Measurements from ENCODE around the gene RHOBTB1.

DNA sequence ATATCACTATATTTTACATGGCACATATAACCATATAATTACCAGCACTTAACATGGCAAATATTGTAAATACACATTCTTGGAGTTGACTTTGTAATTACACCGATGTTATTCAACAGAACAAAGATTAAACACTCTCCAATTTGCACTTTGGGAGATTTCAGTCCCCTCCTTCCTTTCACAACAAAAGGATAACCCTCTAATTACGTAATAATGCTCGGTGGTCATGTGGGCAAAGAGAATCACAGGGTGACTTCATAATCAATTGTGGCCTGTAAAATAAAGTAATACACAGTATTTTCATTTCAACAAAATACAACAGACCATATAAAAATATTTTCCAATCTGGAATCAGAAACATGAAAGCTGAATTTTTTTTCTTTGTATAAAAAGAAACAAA is 73.2 kb downstream of the RHOBTB1 start:
- TF ChIP-seq, protein P1, sequence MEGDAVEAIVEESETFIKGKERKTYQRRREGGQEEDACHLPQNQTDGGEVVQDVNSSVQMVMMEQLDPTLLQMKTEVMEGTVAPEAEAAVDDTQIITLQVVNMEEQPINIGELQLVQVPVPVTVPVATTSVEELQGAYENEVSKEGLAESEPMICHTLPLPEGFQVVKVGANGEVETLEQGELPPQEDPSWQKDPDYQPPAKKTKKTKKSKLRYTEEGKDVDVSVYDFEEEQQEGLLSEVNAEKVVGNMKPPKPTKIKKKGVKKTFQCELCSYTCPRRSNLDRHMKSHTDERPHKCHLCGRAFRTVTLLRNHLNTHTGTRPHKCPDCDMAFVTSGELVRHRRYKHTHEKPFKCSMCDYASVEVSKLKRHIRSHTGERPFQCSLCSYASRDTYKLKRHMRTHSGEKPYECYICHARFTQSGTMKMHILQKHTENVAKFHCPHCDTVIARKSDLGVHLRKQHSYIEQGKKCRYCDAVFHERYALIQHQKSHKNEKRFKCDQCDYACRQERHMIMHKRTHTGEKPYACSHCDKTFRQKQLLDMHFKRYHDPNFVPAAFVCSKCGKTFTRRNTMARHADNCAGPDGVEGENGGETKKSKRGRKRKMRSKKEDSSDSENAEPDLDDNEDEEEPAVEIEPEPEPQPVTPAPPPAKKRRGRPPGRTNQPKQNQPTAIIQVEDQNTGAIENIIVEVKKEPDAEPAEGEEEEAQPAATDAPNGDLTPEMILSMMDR (IDR thresholded peaks at IDR 0.05) = no peak
- no peak for TF ChIP-seq POLR2A (IDR thresholded peaks at IDR 0.05)
